Stimulated activated CD4-positive, alpha-beta T cell treated with anti-CD3 and anti-CD28 coated beads, TNF-alpha, amount 100 ng/mL, for 48 hours (primary cell): ENCODE results near the gene TMEM161B.
A peak's percentile ranks its signal among the peaks of the same experiment; 100 is the strongest.
"Not testable (repeated sequence)": the region's sequence is repeated elsewhere in the genome, so short reads cannot be mapped to it uniquely, and the experiment has no call there.

Experiments used
- DNase-seq, 3 donors: peaks; one replicate each; pipeline ENCODE4 v3.0.0-alpha.2; 2020; ENCODE audit warnings: low read depth in 3 of 3

TMEM161B gene

DNA sequence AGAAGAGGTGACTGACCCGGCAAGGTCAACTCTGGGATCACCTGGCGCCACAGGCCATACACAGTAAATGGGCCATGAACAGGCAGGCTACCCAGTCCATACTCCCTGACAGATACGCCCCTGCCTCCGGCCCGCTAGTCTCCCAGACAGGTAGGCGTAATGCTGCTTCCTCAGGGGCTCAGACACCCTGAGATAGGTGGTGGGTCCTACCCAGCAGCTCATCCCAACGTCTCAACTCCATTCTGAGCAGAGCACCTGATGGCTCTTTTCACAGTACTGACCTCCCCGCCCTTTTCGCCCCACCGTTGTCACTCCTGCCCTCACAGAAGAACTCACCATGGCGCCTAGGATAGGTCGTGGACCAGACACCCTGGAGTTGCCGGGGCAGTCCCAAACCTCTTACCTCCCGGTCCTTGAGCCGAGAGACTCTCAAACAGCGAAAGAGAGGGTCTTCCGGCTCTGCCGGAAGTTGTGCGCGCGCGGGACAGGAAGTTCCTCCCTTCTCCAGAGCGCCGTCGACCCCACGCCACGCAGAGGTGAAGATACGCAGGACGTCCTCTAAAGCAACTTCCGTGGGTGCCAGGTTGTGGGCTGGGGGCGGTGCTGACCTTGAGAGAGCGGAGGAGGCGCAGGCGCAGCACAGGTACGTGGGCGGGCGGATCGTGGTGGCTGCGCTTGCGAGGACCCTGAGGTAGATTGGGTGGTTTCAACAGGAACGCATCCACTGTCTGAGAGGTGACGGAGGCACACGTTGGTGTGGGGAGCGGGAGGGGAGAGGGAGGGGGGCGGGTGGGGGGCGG is at the start of gene TMEM161B:
TSS of gene TMEM161B (minus strand) at position 461 of the 800 bp plus-strand sequence. CDS start at position 339, 122 bp downstream.
- DNase-seq, result peak; percentile 80 to 91 (median 83)

DNA sequence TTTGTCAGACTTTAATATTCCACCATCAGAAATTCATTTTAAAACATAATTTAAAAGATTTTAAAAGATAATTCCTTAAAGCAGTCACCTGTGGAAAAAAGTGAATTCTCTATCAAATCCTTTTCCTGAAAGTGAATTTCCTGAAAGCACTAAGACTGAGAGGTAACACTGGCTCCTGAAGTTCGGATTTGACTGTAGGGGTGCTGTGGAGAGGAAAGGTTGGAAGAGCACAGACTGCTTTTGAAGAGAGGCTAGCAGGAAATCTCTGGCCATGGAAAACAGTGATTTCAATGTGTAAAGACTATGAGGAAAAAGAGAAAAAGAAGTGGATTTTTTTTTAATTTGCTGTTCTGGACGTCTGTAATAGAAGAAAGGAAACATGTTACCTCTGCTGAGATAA is 35.7 kb upstream of the TMEM161B start:
- no peak for DNase-seq

DNA sequence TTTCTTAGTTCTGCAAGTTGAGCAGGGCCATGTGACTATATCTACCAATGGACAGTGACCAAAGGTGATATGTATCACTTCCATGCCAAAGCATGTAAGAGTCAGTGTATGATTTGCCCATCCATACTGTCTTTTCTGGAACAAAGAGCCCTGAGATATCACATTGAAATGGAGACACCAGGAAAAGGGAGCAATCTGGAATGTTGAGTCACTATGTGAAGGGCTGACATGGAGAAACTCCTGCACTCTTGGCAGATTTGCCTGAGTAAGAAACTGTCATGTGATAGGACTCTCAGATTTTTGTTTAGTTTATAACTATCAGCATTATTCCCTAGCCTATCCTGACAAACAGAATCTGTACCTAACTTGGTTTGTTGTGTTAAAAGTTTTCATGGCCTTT is 29.8 kb upstream of the TMEM161B start:
- DNase-seq, result no peak

DNA sequence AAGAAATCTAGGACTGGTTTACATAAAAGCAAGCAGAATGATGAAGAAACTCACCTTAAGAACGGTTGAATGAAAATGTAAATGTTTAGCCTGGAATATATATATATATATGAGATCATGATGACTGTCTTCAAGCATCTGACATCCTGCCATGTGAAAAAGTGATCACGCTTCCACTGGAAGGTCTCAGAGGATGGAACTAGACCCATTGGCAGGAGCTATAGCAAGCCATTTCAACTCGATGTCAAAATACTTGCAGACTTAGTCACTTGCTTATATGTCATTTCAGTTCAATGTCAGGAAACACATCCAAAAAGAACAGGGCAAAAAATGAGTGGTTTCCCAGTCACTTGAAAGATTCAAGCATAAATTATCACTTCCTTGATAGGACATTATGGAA is 22.2 kb upstream of the TMEM161B start:
- no peak for DNase-seq

DNA sequence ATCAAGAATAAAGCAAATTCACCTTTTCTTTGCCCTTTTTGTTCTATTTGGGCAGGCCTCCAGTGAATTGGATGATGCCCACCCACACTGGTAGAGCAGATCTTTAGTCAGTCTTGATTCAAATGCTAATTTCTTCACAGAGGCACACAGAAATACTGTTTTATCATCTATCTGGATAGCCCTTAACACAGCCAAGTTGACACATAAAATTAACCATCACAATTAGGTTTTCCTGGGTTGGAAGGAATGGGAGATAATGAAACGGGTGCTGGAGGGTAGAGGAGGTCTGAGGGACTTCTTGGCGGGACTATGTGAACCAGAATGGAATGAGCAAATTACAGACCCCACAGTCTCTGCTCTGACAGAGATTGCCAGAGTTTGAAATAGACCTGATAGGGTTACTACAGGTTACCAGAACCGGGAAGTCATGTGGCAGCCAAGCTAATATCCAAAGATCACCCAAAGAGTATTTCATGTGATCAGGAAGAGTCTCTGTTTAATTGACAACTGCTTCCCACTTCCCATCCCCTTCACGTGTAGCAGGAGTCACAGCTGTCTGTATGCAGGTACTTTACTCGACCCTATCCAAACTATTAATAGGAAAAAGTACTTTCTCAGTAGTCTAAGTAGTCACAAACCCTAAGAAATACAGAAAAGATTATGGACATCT is 20.0 kb upstream of the TMEM161B start:
- DNase-seq, result no peak

DNA sequence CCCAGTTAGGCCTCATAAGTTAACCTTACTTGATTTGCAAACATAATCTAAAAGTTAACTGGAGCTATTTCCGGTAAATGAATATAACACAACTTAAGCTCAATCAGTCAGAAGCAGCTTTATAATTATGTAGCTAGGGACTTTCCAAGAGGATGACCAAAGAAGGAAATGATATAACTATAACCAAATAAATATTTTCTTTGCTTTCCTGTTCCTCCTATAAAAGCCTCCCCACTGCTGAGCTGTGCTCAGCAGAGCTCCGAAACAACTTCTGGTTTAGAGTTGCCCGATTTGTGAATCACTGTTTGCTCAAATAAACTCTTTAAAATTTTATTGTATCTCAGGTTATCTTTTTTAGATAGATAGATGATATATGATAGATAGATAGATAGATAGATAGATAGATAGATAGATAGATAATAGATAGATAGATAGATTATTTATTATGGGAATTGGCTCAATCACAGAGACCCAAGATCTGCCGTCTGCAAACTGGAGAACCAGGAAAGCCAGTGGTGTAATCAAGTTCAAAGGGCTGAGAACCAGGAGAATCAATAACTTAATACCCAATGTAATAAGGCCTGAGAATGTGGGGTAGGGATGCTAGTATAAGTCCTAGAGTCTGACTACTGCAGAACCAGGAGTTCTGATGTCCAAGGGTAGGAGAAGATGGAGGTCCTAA is 19.3 kb upstream of the TMEM161B start:
- no peak for DNase-seq

DNA sequence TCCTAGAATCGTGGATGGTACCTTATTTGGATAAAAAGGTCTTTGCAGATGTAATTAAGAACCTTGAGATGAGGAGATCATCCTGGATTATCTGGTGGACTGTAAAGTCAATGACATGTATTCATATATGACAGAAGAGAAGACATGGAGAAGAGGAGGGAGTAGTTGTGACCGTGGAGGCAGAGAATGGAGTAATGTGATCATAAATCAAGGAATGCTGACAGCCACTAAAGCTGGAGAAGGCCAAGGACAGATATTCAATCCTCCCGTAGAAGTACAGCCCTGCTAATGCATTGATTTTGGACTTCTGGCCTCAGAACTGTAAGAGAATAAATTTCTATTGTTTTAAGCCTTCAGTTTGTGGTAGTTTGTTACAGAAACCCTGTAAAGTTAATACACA is 18.7 kb upstream of the TMEM161B start:
- no peak for DNase-seq

DNA sequence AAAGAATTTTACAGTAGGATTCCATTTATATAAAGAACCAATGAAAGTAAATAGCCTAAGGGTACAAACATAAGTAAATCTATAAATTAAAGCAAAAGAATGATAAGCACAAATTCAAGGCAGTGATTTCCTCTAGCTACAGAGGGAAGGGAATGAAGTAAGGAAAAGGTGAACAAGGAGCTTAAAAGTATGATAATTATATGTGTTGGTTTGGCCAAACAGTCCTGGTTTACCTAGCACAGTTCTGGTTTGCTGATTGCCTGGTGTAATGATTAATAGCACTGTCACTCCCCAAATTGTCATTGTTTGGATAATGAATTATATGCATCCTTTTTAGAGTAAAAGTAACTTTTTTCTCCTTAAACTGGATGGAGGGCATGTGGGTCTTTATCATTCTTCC is 15.0 kb upstream of the TMEM161B start:
- DNase-seq, result no peak

DNA sequence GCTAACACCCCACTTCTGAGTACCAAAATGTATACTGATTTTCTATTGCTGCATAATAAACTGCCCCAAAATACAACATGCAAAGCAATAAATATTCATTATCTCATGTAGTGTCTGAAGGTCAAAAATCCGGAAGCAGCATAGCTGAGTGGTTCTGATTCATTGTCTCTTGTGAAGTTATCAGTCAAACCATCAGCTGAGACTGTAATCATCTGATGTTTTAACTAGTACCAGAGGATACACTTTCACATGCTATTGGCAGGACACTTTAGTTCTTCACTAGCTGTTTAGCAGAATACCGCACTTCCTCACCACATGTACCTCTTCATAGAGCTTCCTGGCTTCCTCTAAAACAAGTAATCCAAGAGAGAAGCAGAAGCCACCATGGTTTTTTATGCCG is 12.7 kb upstream of the TMEM161B start:
- DNase-seq, result no peak

DNA sequence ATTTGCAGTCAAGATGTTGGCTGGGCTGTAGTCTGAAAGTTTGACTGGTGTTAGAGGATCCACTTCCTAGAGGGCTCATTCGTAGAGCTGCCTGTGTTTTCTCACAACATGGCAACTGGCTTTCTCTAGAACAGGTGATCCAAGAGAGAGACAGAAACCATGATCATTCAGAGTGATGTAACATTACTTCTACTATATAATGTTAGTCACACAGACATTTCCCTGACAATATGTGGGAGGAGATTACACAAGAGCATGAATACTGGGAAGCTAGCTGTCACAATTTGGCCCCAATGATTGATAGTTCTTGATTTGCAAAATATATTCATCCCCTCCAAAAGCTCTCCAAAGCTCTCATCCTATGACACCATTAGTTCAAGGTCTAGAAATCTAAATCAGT is 10.9 kb upstream of the TMEM161B start:
- DNase-seq, result no peak

DNA sequence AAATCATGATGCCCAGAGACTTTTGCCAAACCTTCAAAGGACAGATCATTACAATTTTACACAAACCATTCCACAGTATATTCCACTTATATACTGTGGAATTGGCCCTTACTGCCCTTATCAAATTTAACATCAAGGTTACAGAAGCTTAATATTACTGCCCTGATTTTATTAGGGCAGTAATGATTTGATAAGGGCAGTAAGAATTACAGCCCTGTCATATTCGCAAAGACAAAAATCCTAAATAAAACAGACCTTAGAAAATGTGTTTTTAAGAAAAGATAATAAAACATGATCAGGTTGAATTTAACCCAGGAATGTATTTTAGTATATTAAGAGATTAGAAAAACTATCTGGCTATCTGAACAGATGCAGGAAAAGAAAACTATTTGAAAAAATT is 7.7 kb upstream of the TMEM161B start:
- DNase-seq, result no peak

DNA sequence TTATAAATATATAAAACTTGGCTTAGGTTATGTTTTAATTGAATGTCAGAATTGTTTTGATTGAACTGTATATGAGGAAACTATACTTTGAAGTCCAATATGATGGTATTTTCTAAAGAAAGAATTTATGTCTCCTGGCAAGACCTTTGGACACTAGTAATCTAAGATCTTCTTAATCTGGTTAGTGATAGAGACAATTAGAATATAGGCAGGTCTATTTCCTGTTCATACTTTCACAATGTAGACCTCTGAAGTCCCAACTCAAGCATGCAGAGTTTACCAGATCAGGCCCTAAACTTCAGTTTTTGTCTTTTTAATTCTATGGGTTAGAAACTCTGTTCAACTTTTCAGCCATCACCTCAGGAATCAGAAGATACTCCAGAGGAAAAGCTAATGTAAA is 6.9 kb upstream of the TMEM161B start:
- no peak for DNase-seq

DNA sequence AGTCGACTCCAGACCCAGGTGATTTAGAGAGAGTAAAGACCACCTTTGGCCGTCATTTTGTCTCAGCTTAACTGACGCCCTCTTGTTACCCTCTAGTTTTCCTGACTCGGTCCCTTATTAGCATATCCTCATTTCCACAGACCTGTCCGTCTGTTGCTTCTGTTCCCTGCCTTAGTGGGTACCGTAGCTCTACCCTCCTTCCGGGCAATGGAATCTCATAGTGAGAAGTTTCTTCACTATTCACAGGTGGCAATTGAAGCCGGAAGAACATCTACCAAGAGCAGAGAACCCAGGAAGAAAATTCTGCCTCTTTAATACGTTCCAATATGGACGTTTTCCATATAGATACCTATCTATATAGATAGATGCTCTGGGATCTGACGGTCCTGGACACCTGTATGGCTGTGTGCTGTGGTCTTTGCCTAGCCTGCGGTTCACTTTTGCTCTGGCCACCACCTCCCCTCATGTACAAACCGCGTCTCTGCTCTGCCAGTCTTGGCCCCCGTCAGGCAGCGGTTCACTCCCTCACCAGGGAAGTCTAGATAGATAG is 652 bp upstream of the TMEM161B start:
- no peak for DNase-seq

DNA sequence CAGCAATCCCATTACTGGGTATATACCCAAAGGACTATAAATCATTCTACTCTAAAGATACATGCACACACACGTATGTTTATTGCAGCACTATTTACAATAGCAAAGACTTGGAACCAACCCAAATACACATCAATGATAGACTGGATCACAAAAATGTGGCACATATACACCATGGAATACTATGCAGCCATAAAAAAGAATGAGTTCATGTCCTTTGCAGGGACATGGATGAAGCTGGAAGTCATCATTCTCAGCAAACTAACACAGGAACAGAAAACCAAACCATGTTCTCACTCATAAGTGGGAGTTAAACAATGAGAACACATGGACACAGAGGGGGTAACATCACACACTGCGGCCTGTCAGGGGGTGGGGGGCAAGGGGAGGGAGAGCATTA is 4.1 kb downstream of the TMEM161B start:
- DNase-seq, result not testable (repeated sequence)

DNA sequence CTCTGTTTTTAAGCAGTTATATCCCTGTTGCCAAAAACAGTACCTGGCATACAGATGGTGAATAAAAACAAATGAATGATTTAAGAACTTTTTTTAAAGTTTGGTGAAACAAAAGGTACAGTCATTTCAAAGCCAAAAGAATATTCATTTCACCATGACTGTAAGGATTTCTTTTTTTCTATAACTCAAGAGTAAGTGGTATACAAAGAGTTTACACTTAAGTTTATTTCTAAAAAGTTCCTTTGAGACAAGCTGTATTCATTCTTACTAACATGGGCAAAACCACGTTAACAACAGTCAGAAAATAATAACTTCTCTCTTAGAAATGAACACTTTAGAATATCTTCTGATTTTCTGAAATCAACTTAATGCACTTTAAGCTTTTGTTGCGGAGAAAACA is 5.3 kb downstream of the TMEM161B start:
- DNase-seq, result no peak

DNA sequence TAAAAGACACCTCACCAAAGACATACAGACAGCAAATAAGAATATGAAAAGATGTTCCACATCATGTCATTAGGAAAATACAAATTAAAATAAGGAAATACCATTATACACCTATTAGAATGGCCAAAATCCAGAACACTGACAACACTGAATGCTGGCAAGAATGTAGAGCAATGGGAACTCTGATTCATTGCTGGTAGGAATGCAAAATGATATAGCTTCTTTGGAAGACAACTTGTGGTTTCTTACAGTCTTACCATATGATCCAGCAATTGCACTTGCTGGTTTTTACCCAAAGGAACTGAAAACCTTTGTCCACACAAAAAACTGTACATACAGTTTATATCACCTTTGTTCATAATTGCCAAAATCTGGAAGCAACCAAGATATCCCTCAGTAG is 6.5 kb downstream of the TMEM161B start:
- DNase-seq, result no peak

DNA sequence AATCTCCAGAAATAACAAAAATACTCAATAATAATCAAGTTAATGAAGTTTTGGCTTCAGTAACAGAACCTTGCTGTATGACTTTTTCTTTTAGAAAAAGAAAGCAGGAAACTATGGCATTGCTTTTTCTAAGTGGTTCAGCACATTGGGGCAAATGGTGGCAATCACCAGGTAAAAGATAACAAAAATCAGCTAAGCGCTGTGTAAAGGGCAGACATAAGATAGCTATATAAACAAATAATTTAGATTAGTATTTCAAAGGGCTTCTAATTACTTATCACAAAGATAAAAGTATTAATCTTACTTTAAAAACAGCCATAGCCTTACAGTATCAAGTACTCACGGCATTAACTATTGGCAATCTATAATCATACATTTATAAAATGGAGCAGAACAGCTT is 10.0 kb downstream of the TMEM161B start:
- DNase-seq, result no peak

DNA sequence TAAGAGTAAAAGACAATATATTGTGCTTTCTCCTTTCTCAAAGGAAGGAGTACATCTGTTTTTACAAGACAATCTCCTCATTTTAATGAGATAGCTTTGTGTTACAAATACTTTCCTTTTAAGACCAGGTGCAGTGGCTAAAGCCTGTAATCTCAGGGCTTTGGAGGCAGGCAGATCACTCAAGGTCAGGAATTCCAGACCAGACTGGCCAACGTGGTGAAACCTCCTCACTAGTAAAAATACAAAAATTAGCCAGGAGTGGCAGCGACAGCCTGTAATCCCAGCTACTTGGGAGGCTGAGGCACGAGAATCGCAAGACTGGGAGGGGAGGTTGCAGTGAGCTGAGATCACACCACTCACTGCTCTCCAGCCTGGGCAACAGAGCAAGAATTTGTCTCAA is 11.8 kb downstream of the TMEM161B start:
- no peak for DNase-seq

DNA sequence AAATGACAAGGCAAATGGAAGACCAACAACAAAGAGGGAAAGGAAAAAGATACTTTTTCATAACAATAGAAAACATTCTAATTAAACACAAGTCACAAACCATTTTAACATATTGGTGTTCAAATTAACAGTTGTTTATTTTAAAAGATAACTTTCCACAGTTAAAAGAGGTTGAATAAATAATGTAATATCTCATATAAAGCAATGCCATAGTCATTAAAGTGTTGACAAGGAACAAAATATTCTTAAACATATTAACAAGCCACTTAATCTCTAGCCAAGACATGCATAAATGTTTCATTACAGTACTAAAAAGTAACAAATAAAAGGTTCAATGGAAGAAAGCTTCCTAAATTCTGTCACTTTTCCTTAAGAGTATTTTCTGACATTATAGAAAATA is 12.6 kb downstream of the TMEM161B start:
- no peak for DNase-seq

DNA sequence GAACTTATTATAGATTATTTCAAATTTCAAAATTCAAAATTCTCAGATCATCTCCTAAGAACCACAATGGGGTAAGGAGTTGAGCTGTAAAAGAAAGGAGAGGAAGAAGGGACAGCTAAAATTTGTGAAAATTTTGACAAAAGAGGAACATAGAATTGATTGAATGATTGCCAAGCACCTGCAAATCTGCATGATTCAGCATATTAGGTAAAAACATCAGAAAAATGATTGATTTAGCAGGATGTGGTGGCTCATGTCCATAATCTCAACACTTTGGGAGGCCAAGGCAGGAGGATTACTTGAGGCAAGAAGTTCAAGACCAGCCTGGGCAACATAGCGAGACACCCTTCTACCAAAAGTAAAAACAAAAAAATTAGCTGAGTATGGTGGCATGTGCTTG is 14.3 kb downstream of the TMEM161B start:
- no peak for DNase-seq

DNA sequence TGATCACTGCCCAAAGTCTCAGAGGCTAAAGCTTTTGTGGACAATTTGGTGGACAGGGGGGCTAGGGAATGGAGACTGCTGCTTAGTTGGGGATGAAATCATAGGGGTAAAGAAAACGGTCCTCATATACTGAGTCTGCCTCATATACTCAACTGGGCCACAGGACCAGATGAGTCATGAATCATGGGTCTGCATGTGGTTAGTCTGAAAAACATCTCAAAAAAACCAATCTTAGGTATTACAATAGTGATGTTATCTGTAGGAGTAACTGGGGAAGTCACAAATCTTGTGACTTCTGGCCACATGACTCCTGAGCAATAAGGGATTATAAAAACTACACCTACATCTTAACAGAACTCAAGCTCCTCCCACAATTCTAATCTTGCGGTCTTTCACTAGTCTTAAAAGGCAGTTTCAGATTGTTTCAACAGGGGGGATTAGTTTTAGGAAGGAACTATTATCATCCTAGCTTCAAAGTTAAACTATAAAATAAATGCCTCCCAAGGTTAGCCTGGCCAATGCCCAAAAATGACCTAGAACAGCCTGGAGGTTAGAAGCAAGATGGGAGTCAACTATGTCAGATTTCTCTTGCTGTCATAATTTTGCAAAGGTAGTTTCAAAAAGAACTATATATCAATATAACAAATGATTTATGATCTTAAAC is 17.5 kb downstream of the TMEM161B start:
- DNase-seq, result no peak

DNA sequence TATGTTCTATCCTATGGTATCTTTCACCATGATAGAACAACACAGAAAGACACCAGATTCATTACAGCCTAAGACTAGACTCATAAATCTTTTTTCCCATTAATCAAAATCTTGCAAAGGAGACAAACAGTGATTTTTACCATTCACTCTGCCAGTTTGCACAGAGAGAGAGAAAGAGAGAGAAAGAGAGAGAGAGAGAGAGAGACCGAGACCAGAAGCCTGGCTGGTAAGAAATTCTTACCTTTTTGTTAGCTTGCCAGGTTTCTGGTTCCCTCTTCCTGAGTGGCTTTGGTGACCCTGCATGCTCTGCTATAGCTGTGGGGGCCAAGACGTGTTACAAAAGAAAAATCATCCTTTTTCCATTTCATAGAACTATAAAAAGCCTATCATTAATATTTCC is 18.6 kb downstream of the TMEM161B start:
- no peak for DNase-seq
